ENCODE data around the gene MARCHF6. TPM values are rescaled to one million over a fixed set of nuclear protein-coding genes. Genes with fewer than 3 reads are reported as not detected.
"Not testable (repeated sequence)": the region's sequence is repeated elsewhere in the genome, so short reads cannot be mapped to it uniquely, and the experiment has no call there.

MARCHF6 gene
- total RNA-seq, 3 donors from 2014 or later = 141 to 205 (median 165) TPM

GRCh38 chr5:10366310-10367272, 13.1 kb downstream of the MARCHF6 start:
- TF ChIP-seq, protein P1, sequence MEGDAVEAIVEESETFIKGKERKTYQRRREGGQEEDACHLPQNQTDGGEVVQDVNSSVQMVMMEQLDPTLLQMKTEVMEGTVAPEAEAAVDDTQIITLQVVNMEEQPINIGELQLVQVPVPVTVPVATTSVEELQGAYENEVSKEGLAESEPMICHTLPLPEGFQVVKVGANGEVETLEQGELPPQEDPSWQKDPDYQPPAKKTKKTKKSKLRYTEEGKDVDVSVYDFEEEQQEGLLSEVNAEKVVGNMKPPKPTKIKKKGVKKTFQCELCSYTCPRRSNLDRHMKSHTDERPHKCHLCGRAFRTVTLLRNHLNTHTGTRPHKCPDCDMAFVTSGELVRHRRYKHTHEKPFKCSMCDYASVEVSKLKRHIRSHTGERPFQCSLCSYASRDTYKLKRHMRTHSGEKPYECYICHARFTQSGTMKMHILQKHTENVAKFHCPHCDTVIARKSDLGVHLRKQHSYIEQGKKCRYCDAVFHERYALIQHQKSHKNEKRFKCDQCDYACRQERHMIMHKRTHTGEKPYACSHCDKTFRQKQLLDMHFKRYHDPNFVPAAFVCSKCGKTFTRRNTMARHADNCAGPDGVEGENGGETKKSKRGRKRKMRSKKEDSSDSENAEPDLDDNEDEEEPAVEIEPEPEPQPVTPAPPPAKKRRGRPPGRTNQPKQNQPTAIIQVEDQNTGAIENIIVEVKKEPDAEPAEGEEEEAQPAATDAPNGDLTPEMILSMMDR (IDR thresholded peaks at IDR 0.05) = no peak

GRCh38 chr5:10367579-10367978, 14.1 kb downstream of the MARCHF6 start:
- DNase-seq = no peak
- no peak overlapping the region for H3K4me3 ChIP-seq
- ATAC-seq = no peak
- H3K36me3 ChIP-seq (ENCODE audit: low read depth) = no peaks in the 10 kb centered on the region
- H3K9me3 ChIP-seq = no peaks in the 10 kb centered on the region
- H3K4me1 ChIP-seq (ENCODE audit: low read depth) = peaks cover 14% of the 10 kb centered on the region
- intact Hi-C loops (cut with DNase I, micrococcal nuclease) = loop anchor here in 1 of 2 donors (10.0 kb wide), 1 partner anchor 83 kb away; no protein-coding TSS in a partner anchor
- TF ChIP-seq, protein P1 (IDR thresholded peaks at IDR 0.05) = no peak

More at GRCh38 chr5:10366310-10367272, 13.1 kb downstream of the MARCHF6 start:
- ATAC-seq (peak; percentile 16), DNase-seq (peak in 1 of 3 donors; percentile 64)
- H3K4me3 ChIP-seq = no peak overlapping the region
- intact Hi-C loops (cut with DNase I, micrococcal nuclease) = loop anchor here in 1 of 2 donors (10.0 kb wide), 1 partner anchor 82 kb away; no protein-coding TSS in a partner anchor
- no peaks in the 10 kb centered on the region for H3K36me3 ChIP-seq (ENCODE audit: low read depth)
- H3K9me3 ChIP-seq = no peaks in the 10 kb centered on the region
- H3K4me1 ChIP-seq (ENCODE audit: low read depth) = peaks cover 12% of the 10 kb centered on the region

GRCh38 chr5:10370931-10371330, 17.4 kb downstream of the MARCHF6 start:
- H3K9me3 ChIP-seq = no peaks in the 10 kb centered on the region
- no peak overlapping the region for H3K4me3 ChIP-seq
- no peaks in the 10 kb centered on the region for H3K36me3 ChIP-seq (ENCODE audit: low read depth)
- ATAC-seq = no peak
- peaks cover 29% of the 10 kb centered on the region for H3K4me1 ChIP-seq (ENCODE audit: low read depth)
- no peak for DNase-seq
- intact Hi-C loops (cut with DNase I, micrococcal nuclease) = no loop called here
- TF ChIP-seq, protein P1 (IDR thresholded peaks at IDR 0.05) = no peak

DNA sequence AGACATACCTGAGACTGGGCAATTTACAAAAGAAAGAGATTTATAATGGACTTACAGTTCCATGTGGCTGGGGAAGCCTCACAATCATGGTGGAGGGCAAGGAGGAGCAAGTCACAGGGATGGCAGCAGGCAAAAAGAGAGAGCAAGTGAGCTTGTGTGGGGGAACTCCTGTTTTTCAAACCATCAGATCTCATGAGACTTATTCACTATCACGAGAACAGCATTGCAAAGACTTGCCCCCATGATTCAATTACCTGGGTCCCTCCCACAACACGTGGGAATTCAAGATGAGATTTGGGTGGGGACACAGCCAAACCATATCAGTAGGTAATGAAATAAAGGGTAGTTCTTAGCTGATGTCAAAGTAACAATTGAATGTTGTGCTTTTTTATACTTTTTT, 17.9 kb downstream of the MARCHF6 start:
- H3K4me3 ChIP-seq; H3K36me3 ChIP-seq (ENCODE audit: low read depth); ATAC-seq; intact Hi-C loops (cut with DNase I, micrococcal nuclease); H3K9me3 ChIP-seq; DNase-seq: not testable (repeated sequence)
- peaks cover 27% of the 10 kb centered on the region for H3K4me1 ChIP-seq (ENCODE audit: low read depth)

DNA sequence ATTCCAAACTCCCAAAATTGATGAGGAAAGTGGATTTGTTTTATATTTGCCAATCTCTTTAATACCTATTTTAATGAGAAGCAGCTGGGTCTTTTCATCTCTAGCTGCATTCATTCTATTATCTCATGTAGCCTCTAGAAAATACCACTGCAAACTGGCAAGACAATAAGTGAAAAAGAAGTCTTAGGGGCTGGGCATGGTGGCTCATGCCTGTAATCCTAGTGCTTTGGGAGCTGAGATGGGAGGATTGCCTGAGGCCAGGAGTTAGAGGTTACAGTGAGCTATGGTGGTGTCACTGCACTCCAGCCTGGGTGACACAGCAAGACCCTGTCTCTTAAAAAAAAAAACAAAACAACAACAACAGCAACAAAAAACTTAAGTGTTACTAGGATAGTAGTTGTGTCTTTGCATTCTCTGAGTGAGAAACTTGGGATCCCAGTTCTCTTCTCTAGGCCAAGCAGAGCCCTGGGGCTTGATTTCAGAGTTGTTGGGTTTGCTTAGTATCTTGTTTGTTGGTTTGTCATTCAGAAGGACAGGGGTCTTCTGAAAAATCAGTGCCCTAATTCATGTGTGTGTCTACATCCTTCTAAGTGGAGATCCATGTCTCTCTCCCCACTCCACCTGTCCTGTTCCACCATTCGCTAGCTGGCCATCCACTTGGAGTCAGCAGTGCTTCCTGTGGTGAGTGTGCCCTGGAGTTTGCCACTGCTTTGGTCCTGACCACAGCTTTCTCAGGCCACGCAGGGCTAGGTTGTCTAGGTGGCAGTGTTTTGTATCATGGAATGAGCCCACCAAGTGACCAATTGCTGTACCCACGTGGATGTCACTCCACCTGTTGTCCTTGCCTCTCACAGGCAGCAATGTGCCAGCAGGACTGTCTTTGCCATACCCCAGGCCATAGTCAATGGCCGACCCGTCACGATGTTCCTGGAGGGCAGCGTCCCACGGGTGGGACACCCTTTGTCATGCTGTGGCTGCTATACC, 19.5 kb downstream of the MARCHF6 start:
- Histone ChIP-seq H3K4me3 (no peak overlapping the region), H3K9me3 (no peaks in the 10 kb centered on the region), H3K36me3 (ENCODE audit: low read depth) (no peaks in the 10 kb centered on the region), H3K4me1 (ENCODE audit: low read depth) (peaks cover 17% of the 10 kb centered on the region)
- intact Hi-C loops (cut with DNase I, micrococcal nuclease) = no loop called here
- ATAC-seq (peak; percentile 12), DNase-seq (no peak)
- TF ChIP-seq, protein P1 (IDR thresholded peaks at IDR 0.05) = no peak
